Raji (cell line): ENCODE measurements around the gene KANSL1L.

Experiments used
- POLR2A ChIP-seq: IDR thresholded peaks from 2 replicates; pipeline ENCODE4 v1.6.1; 2011; ENCODE audit warnings: low read depth, low read length, control low read depth; ENCODE audit not compliant: insufficient read depth

The KANSL1L gene

GRCh38 chr2:210171309-210172218 is at the start of gene KANSL1L:
Gene KANSL1L (minus strand): TSS chr2:210171409. CDS start chr2:210154582, 16,827 bp downstream.
- TF ChIP-seq POLR2A: peak; percentile 69

GRCh38 chr2:210215120-210215519 is 43.9 kb upstream of the KANSL1L start:
- no peak for TF ChIP-seq POLR2A

GRCh38 chr2:210210185-210210584 is 39.0 kb upstream of the KANSL1L start:
- TF ChIP-seq POLR2A: no peak

GRCh38 chr2:210207929-210208328 is 36.7 kb upstream of the KANSL1L start:
- no peak for TF ChIP-seq POLR2A

GRCh38 chr2:210203558-210203957 is 32.3 kb upstream of the KANSL1L start:
- no peak for TF ChIP-seq POLR2A

GRCh38 chr2:210203147-210203546 is 31.9 kb upstream of the KANSL1L start:
- no peak for TF ChIP-seq POLR2A

GRCh38 chr2:210199854-210200253 is 28.6 kb upstream of the KANSL1L start:
- TF ChIP-seq POLR2A: no peak

- no peak for TF ChIP-seq POLR2A
Observed at GRCh38 chr2:210199186-210199765, 28.1 kb upstream of the KANSL1L start.

- TF ChIP-seq POLR2A: no peak
Observed at GRCh38 chr2:210198326-210198725, 27.1 kb upstream of the KANSL1L start.

- no peak for TF ChIP-seq POLR2A
Observed at GRCh38 chr2:210197720-210198119, 26.5 kb upstream of the KANSL1L start.

GRCh38 chr2:210195101-210195852 is 24.1 kb upstream of the KANSL1L start:
- no peak for TF ChIP-seq POLR2A

GRCh38 chr2:210190345-210190744 is 19.1 kb upstream of the KANSL1L start:
- TF ChIP-seq POLR2A: no peak

- no peak for TF ChIP-seq POLR2A
Observed at GRCh38 chr2:210189452-210190138, 18.4 kb upstream of the KANSL1L start.

GRCh38 chr2:210188755-210189154 is 17.5 kb upstream of the KANSL1L start:
- TF ChIP-seq POLR2A: no peak

GRCh38 chr2:210188190-210188589 is 17.0 kb upstream of the KANSL1L start:
- TF ChIP-seq POLR2A: no peak
